GM06990 (cell line): ENCODE measurements around the gene HMHB1.

Experiments used
- DNase-seq: peaks from one replicate; pipeline ENCODE4 v3.0.0-alpha.2; 2011; ENCODE audit not compliant: insufficient read length; ENCODE audit errors: extremely low read depth
- H3K27me3 ChIP-seq: replicated peaks from 2 replicates; pipeline ENCODE4 v1.6.0; 2011; ENCODE audit warnings: low read length; ENCODE audit not compliant: control insufficient read depth, insufficient read depth
- H3K36me3 ChIP-seq: 2 replicates; pipeline ENCODE4 v1.5.1; 2011; ENCODE audit warnings: low read length; ENCODE audit not compliant: control insufficient read depth, insufficient read depth
- H3K4me3 ChIP-seq: replicated peaks from 2 replicates; pipeline ENCODE4 v1.5.1; 2011; ENCODE audit warnings: low read depth, mild to moderate bottlenecking, control low read depth, low read length
- TF ChIP-seq, protein P1 (sequence below): IDR thresholded peaks from 2 replicates; pipeline ENCODE4 v1.5.1; 2011; ENCODE audit warnings: low read length, control low read depth, mild to moderate bottlenecking, inconsistent platforms; ENCODE audit not compliant: insufficient read depth, poor library complexity, severe bottlenecking

The HMHB1 gene

GRCh38 chr5:143771189-143771588 is 40.8 kb upstream of the HMHB1 start:
- DNase-seq = no peak
- TF ChIP-seq, protein P1, sequence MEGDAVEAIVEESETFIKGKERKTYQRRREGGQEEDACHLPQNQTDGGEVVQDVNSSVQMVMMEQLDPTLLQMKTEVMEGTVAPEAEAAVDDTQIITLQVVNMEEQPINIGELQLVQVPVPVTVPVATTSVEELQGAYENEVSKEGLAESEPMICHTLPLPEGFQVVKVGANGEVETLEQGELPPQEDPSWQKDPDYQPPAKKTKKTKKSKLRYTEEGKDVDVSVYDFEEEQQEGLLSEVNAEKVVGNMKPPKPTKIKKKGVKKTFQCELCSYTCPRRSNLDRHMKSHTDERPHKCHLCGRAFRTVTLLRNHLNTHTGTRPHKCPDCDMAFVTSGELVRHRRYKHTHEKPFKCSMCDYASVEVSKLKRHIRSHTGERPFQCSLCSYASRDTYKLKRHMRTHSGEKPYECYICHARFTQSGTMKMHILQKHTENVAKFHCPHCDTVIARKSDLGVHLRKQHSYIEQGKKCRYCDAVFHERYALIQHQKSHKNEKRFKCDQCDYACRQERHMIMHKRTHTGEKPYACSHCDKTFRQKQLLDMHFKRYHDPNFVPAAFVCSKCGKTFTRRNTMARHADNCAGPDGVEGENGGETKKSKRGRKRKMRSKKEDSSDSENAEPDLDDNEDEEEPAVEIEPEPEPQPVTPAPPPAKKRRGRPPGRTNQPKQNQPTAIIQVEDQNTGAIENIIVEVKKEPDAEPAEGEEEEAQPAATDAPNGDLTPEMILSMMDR = no peak
- no peaks in the 10 kb centered on the region for H3K27me3 ChIP-seq
- H3K36me3 ChIP-seq = no peaks in the 10 kb centered on the region
- H3K4me3 ChIP-seq = no peak overlapping the region

GRCh38 chr5:143771602-143772001 is 40.4 kb upstream of the HMHB1 start:
- no peak for DNase-seq
- Histone ChIP-seq H3K27me3 (no peaks in the 10 kb centered on the region), H3K36me3 (no peaks in the 10 kb centered on the region), H3K4me3 (no peak overlapping the region)
- TF ChIP-seq, protein P1 = no peak

DNA sequence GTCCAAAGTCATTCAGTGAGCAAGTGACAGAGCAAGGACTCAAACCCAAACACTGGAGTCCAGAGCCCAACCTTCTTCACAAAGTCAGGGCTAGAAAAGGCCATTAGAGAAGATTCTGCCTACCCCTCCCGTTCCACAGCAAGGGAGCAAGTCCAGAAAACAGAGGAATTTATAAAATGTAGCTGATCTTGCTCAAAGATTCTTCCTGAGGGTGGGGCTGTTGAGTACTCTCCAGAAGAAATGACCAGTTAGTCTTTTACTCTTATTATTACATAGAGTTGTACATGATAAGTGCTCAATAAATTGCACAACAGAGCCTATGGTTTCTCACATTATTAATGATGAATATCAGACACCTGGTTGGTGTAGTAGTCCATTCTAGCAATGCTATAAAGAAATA is 39.3 kb upstream of the HMHB1 start:
- TF ChIP-seq, protein P1 = no peak
- no peaks in the 10 kb centered on the region for H3K27me3 ChIP-seq
- no peak overlapping the region for H3K4me3 ChIP-seq
- no peak for DNase-seq
- no peaks in the 10 kb centered on the region for H3K36me3 ChIP-seq

DNA sequence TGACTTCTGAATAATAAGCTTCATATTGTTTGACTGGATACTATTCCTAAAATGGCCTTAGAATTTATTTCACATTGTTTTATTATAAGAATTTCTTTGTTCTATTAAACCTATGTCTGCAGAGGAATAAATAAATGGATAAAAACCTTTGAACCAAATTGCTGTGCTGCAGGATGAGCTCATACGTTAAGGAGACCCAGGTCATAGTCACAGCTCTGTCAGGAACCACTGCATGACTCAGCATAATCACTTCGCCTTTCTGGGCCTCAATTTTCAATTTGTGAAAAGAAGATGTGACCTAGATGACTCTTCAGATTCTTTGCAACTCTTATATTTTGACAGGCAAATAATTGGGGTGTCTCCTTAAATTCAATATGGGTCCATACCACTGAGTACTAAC is 36.7 kb upstream of the HMHB1 start:
- no peak overlapping the region for H3K4me3 ChIP-seq
- no peak for DNase-seq
- TF ChIP-seq, protein P1 = no peak
- no peaks in the 10 kb centered on the region for H3K27me3 ChIP-seq
- H3K36me3 ChIP-seq = no peaks in the 10 kb centered on the region

DNA sequence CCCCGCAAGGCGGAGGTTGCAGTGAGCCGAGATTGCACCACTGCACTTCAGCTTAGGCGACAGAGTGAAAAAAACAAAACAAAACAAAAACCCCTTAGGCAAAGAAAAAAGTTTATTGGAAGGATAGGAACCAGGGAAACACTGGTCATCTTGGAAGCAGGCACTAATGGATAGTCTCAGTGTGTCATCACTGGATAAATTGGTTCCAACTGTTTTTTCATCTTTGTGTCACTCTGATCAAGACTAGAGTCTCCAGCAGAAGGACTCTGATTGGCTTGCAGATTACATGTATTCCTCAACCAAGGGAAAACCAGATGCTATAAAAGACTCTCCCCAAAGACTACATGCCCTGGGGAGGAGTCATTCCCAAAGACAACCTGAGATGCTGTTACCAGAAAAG is 35.0 kb upstream of the HMHB1 start:
- DNase-seq = no peak
- TF ChIP-seq, protein P1 = no peak
- no peaks in the 10 kb centered on the region for H3K27me3 ChIP-seq
- no peak overlapping the region for H3K4me3 ChIP-seq
- H3K36me3 ChIP-seq = no peaks in the 10 kb centered on the region

GRCh38 chr5:143779506-143779905 is 32.5 kb upstream of the HMHB1 start:
- H3K36me3 ChIP-seq = no peaks in the 10 kb centered on the region
- H3K27me3 ChIP-seq = no peaks in the 10 kb centered on the region
- TF ChIP-seq, protein P1 = no peak
- no peak overlapping the region for H3K4me3 ChIP-seq
- no peak for DNase-seq
